ENCODE data around the gene MACIR.
"Not testable (repeated sequence)": the region's sequence is repeated elsewhere in the genome, so short reads cannot be mapped to it uniquely, and the experiment has no call there.

Gene MACIR

DNA sequence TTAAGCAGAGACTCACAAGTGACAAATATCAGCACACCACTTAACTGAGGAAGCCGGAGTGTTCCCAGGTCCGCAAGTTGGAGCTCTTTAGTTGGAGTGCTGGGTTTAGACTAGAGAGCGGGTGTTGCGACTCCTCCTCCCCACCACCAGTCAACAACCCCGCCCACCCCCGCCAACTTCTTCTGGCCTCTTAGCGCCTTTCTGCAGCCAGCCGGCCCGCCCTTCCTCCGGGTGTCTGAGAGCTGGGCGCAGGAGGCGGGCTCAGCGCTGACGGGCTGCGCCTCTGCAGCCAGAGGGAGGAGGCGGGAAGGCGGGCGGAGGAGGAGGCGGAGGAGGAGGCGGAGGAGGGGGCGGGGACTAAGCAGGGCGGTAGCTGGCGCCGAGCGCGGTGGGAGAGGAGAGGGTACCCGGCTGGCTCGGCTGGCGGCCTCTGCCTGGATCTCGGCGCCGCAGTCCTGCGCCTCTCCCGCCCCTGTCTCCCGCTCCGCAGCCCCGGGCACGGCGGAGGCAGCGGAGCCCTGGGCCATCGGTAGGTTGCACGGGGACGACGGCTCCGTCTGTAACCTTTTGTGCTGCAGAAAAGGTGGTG is at the start of gene MACIR:
MACIR (plus strand) TSS at position 396 of the 589 bp plus-strand sequence. CDS start 17,157 bp downstream, outside the sequence.
- in situ Hi-C loops (cut with MboI; ENCODE audit: low sequenced_read_pairs) = no loop called here

- in situ Hi-C loops (cut with MboI; ENCODE audit: low sequenced_read_pairs) = no loop called here
Observed at GRCh38 chr5:103209065-103209464, 49.5 kb upstream of the MACIR start.

DNA sequence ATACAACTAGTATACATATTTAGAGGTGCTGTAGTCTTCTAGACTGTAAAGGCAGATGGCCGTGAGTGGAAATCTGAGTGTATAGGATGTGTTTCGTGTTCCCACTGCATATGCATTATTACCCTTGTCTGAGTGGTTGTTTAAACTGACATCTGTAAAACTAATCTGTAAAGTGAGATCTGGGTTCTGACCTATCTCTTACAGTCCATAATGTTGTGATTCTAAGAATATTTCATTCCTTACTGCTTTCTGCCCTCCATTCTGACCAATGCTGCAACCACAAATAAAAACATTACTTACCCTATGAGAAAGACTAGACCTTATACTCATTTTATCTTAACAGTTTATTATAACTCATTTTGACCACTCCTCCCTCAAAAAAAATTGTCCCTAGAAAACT is 47.6 kb upstream of the MACIR start:
- in situ Hi-C loops (cut with MboI; ENCODE audit: low sequenced_read_pairs) = no loop called here

- in situ Hi-C loops (cut with MboI; ENCODE audit: low sequenced_read_pairs) = no loop called here
Observed at GRCh38 chr5:103211576-103212561, 46.7 kb upstream of the MACIR start.

DNA sequence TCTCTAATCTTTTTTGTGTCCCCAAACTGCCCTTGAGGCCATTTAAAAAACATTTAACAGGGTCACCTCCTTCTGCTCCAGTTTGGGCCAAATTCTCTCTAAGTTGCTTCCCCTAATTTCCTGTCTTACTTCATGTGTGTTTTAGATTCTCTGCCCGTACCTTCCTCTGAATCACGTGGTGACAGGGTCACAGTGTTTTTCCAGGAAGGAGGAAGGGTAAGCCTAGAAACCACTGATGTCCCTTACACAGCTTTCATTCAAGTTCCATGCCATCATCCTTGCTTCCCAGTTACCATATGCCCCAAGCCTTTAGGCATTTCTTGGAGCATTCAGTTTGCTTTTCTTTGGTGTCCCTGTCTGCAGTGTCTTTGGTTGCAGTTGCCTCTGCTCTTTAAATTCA is 42.4 kb upstream of the MACIR start:
- in situ Hi-C loops (cut with MboI; ENCODE audit: low sequenced_read_pairs) = no loop called here

- in situ Hi-C loops (cut with MboI; ENCODE audit: low sequenced_read_pairs) = no loop called here
Observed at GRCh38 chr5:103216697-103217096, 41.9 kb upstream of the MACIR start.

DNA sequence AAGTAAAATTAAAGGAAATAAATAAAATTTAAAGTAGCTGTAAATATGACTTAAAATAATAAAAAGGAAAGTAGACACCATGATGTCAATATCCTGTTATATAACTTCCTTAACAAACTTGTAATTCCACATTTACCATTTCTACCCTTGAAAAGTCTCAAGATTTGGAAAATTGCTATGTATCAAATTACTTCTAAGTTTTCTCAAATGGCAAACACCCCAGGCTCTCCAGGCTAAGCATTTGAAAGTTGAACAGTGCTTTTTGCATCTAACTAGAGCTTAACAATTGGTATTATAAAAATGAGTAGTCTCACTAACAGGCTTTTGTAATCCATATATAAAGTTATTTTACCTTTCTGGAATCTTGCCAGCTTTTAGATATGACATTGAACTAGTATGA is 41.5 kb upstream of the MACIR start:
- in situ Hi-C loops (cut with MboI; ENCODE audit: low sequenced_read_pairs) = no loop called here

- in situ Hi-C loops (cut with MboI; ENCODE audit: low sequenced_read_pairs) = no loop called here
Observed at GRCh38 chr5:103218164-103218563, 40.4 kb upstream of the MACIR start.

GRCh38 chr5:103219074-103219473 is 39.5 kb upstream of the MACIR start:
- in situ Hi-C loops (cut with MboI; ENCODE audit: low sequenced_read_pairs) = not testable (repeated sequence)

DNA sequence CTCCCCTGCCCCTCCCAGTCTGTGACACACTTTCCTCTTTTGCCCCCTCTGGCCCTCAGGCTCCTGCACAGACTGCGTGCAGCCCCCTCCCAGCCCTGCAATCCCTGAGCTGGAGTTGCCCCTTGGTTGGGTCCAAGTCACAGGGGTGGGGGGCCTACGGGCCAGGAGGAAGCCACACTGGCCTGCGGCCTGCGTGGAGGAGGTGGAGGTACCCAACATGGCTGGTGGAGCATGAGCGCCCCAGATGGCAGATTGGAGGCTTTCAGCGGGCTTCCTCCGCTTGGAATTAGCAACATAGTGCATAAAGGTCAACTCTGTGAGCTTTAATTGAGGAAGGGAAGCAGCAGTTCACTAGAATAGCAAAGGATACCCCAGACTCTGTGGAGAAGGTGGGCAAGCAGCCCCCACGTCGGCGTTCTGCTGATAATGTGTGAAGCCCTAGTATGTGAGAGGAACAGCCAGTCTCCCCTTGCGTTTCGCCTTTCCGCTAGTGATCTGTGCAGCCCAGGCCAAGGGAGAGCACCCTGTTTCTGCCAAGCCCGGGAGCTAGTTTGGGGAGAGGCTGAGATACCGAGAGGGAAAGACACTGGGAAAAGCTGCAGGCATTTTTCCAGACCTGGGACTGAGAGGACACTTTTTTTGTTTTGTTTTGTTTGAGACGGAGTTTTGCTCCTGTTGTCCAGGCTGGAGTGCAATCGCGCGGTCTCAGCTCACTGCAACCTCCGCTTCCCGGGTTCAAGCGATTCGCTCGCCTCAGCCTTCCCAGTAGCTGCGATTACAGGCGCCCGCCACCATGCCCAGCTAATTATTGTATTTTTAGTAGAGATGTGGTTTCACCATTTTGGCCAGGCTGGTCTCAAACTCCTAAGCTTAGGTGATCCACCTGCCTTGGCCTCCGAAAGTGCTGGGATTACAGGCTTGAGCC is 35.3 kb upstream of the MACIR start:
- in situ Hi-C loops (cut with MboI; ENCODE audit: low sequenced_read_pairs) = no loop called here

DNA sequence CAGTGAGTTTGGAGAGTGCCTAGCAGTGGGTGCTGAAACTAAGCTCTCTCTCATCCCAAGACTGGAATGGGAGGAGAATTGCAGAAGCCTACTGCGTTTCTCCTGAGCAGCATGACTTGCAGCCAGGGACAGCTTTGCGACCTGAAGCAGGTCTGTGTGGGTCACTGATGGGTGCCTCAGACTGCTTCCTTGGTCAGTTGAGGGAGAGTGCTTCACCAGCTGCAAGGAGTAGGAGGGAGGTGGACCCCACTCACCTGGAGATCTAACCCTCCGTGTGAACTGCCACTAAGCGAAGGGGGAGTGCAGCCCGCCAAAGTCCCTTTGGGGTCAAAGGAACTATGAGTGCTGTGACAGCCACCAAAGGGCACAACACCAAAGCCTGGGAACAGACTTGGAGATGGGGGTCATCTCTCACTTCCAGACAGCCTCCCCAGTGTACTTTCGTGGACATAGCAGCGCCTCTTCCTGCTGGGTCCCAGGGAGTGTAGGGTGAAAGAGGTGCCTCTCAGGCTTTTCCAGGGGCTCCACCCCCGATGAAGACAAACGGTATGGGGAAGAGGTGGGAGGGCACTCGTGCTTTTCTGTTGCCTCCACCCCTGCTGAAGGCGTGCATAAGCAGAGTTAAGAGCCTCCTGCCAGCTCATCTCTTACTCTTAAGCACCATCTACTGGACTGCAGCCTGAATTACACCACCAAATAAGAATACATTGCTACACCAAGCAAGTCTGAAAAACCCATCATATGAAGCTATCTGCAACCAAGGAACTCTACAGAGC is 34.3 kb upstream of the MACIR start:
- in situ Hi-C loops (cut with MboI; ENCODE audit: low sequenced_read_pairs) = no loop called here

GRCh38 chr5:103224894-103225246 is 33.7 kb upstream of the MACIR start:
- in situ Hi-C loops (cut with MboI; ENCODE audit: low sequenced_read_pairs) = loop anchor here (25.0 kb wide), 1 partner anchor 262 kb away; no protein-coding TSS in a partner anchor

DNA sequence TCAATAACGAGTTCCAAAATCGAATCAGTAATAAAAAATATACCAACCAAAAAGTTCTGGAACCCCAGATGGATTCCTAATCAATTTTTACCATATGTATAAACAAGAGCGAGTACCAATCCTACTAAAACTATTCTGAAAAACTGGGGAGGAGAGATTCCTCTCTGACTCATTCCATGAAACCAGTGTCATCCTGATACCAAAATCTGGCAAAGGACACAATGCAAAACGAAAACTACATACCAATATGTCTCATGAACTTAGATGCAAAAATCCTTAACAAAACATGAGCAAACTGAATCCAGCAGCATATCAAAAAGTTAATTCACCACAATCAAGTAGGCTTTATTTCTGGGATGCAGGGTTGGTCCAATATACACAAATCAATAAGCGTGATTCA is 30.5 kb upstream of the MACIR start:
- in situ Hi-C loops (cut with MboI; ENCODE audit: low sequenced_read_pairs) = loop anchor here (25.0 kb wide), 1 partner anchor 259 kb away; no protein-coding TSS in a partner anchor

DNA sequence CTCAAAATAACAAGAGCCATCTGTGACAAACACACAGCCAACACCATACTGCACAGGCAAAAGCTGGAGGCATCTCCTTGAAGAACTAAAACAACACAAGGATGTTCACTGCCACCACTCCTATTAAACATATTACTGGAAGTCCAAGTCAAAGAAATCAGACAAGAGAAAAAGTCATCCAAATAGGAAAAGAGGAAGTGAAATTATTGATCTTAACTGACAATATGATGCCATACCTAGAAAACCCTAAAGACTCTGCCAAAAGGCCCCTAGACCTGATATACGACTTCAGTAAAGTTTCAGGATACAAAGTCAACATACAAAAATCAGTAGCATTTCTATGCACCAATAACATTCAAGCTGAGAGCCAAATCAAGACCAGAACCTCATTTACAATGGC is 30.0 kb upstream of the MACIR start:
- in situ Hi-C loops (cut with MboI; ENCODE audit: low sequenced_read_pairs) = loop anchor here (25.0 kb wide), 1 partner anchor 259 kb away; no protein-coding TSS in a partner anchor

DNA sequence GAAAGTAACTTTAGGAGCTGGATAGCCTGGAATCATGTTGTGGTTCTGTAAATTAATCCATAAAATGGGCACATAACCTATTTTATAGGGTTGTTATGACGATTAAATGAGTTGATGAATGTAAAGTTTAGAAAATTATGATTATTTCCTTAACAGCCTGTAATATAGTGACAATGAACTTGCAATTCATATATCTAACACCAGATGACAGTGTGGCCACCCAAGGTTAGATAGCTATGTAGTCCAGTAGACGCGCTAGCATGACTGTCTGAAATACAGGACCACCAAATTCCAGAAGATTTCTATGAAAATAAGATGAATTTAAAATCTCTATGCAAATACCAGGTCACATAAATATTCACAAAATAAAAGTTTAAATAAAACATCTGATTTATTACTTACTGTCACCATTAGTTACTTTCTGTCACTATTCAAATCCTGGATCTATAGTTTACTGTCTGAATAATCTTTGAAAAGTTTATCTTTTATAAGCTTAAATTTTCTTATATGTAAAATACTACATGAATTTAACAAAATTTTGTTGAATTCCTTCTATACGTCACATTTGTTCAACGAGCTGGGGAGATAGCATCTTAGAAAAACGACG is 26.1 kb upstream of the MACIR start:
- in situ Hi-C loops (cut with MboI; ENCODE audit: low sequenced_read_pairs) = loop anchor here (25.0 kb wide), 1 partner anchor 255 kb away; no protein-coding TSS in a partner anchor

GRCh38 chr5:103234239-103234975 is 24.2 kb upstream of the MACIR start:
- in situ Hi-C loops (cut with MboI; ENCODE audit: low sequenced_read_pairs) = loop anchor here (25.0 kb wide), 1 partner anchor 253 kb away; no protein-coding TSS in a partner anchor

GRCh38 chr5:103235891-103236290 is 22.7 kb upstream of the MACIR start:
- in situ Hi-C loops (cut with MboI; ENCODE audit: low sequenced_read_pairs) = loop anchor here (25.0 kb wide), 1 partner anchor 251 kb away; no protein-coding TSS in a partner anchor

GRCh38 chr5:103237778-103238177 is 20.8 kb upstream of the MACIR start:
- in situ Hi-C loops (cut with MboI; ENCODE audit: low sequenced_read_pairs) = loop anchor here (25.0 kb wide), 1 partner anchor 250 kb away; no protein-coding TSS in a partner anchor

GRCh38 chr5:103243665-103244064 is 14.9 kb upstream of the MACIR start:
- in situ Hi-C loops (cut with MboI; ENCODE audit: low sequenced_read_pairs) = loop anchor here (25.0 kb wide), 1 partner anchor 244 kb away; no protein-coding TSS in a partner anchor
